ENCODE measurements around the gene DNAAF1.
A peak's percentile ranks its signal among the peaks of the same experiment; 100 is the strongest.

The DNAAF1 gene

DNA sequence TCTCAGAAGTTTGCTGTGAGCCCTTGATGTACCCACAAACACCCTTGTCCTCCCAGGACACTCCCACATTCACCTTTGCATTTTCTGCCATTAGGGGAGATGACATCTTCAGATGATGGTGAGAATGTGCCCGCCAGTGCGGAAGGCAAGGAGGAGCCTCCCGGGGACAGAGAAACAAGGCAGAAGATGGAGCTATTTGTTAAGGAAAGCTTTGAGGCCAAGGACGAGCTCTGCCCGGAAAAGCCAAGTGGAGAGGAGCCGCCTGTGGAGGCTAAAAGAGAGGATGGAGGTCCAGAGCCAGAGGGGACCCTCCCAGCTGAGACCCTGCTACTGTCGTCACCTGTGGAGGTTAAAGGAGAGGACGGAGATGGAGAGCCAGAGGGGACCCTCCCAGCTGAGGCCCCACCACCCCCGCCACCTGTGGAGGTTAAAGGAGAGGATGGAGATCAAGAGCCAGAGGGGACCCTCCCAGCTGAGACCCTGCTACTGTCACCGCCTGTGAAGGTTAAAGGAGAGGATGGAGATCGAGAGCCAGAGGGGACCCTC is 24.7 kb downstream of the DNAAF1 start:
- ChIA-PET POLR2A (no interaction called here), CTCF (interaction anchor here (1.7 kb wide), 1 partner anchor 17 kb away, joined by 7 read pairs; the partner anchor contains the start of gene TAF1C)
- Histone ChIP-seq H3K4me1 (ENCODE audit: control extremely low read depth in 1 of 4, control insufficient read depth in 4 of 4, insufficient read depth in 4 of 4, low read length in 3 of 4) (no peaks in the 10 kb centered on the region), H3K36me3 (ENCODE audit: control insufficient read depth in 4 of 4, insufficient read depth in 4 of 4, low read length in 3 of 4) (no peaks in the 10 kb centered on the region), H3K27ac (ENCODE audit: insufficient read depth in 1 of 2, low read depth in 1 of 2, low read length in 2 of 2, poor library complexity in 1 of 2, severe bottlenecking in 2 of 2) (no peak overlapping the region), H3K4me3 (ENCODE audit: control insufficient read depth in 1 of 7, extremely low read depth in 1 of 7, insufficient read depth in 4 of 7, low read depth in 2 of 7, low read length in 6 of 7) (no peak overlapping the region), H3K27me3 (replicated peaks in 2 of 5; ENCODE audit: control insufficient read depth in 4 of 5, insufficient read depth in 5 of 5, low read length in 4 of 5) (peaks cover 0 to 43% (median 12%) of the 10 kb centered on the region in 5 experiments), H3K9me3 (ENCODE audit: control extremely low read depth in 1 of 5, control insufficient read depth in 4 of 5, insufficient read depth in 2 of 5, low read depth in 1 of 5, low read length in 4 of 5) (no peaks in the 10 kb centered on the region)
- DNase-seq = no peak
- WGBS (ENCODE audit: insufficient coverage) = 93% methylated on average over 11 of the region's 11 CpGs

GRCh38 chr16:84174396-84174795 is 29.3 kb downstream of the DNAAF1 start:
- Histone ChIP-seq H3K36me3 (ENCODE audit: control insufficient read depth in 4 of 4, insufficient read depth in 4 of 4, low read length in 3 of 4) (peaks cover 0 to 20% (median 12%) of the 10 kb centered on the region in 4 experiments), H3K4me1 (ENCODE audit: control extremely low read depth in 1 of 4, control insufficient read depth in 4 of 4, insufficient read depth in 4 of 4, low read length in 3 of 4) (peaks cover 0 to 4% (median 1%) of the 10 kb centered on the region in 4 experiments), H3K4me3 (ENCODE audit: control insufficient read depth in 1 of 7, extremely low read depth in 1 of 7, insufficient read depth in 4 of 7, low read depth in 2 of 7, low read length in 6 of 7) (no peak overlapping the region), H3K27ac (ENCODE audit: insufficient read depth in 1 of 2, low read depth in 1 of 2, low read length in 2 of 2, poor library complexity in 1 of 2, severe bottlenecking in 2 of 2) (no peak overlapping the region), H3K9me3 (ENCODE audit: control extremely low read depth in 1 of 5, control insufficient read depth in 4 of 5, insufficient read depth in 2 of 5, low read depth in 1 of 5, low read length in 4 of 5) (no peaks in the 10 kb centered on the region), H3K27me3 (replicated peaks in 2 of 5; ENCODE audit: control insufficient read depth in 4 of 5, insufficient read depth in 5 of 5, low read length in 4 of 5) (peaks cover 0 to 27% (median 13%) of the 10 kb centered on the region in 5 experiments)
- ChIA-PET POLR2A (no interaction called here), CTCF (interaction anchor here (0.9 to 1.5 kb wide), 3 partner anchors 87 to 108 kb away, joined by 3 read pairs; no protein-coding TSS in a partner anchor)
- 87% methylated on average over 11 of the region's 11 CpGs for WGBS (ENCODE audit: insufficient coverage)
- no peak for DNase-seq

DNA sequence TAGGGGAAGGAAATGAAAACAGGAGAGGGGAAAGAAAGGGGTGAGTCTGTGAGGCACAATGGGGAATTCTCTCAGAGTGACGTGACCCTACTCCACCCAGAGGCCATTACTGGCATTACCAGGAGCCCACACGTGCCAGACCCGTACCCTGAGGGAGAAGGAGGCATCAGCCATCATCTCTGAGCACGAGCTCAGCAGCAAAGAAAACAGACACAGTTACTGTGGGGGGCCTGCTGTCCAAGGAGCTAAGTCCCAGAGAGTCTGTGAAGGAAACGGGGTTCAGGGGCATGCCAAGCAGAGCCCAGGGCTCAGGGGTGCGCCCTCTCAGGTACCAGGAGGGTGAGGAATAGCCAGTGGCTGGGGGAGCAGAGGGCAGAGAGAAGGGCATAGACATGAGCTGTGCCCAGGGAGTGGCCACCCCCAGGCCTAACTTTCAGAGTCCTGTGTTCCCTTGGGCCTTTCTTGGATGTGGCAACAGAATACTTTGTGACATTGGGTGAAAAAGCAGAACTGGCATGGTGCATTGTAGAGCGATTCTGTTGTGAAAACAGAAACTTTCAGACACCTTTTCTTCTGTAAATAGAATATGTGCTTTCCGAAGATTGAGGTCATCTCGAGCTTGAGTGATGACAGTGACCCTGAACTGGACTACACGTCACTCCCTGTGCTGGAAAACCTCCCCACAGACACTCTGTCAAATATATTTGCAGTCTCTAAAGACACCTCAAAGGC is 30.4 kb downstream of the DNAAF1 start:
- H3K9me3 ChIP-seq (ENCODE audit: control extremely low read depth in 1 of 5, control insufficient read depth in 4 of 5, insufficient read depth in 2 of 5, low read depth in 1 of 5, low read length in 4 of 5) = no peaks in the 10 kb centered on the region
- ChIA-PET POLR2A (no interaction called here), CTCF (interaction anchor here (1.3 to 2.0 kb wide), 6 partner anchors 9 to 109 kb away, joined by 3 to 6 read pairs (median 4); no protein-coding TSS in a partner anchor)
- no peak overlapping the region for H3K4me3 ChIP-seq (ENCODE audit: control insufficient read depth in 1 of 7, extremely low read depth in 1 of 7, insufficient read depth in 4 of 7, low read depth in 2 of 7, low read length in 6 of 7)
- peak; percentile 22 to 61 (median 58) for DNase-seq
- H3K27ac ChIP-seq (ENCODE audit: insufficient read depth in 1 of 2, low read depth in 1 of 2, low read length in 2 of 2, poor library complexity in 1 of 2, severe bottlenecking in 2 of 2) = no peak overlapping the region
- 37% methylated on average over 10 of the region's 10 CpGs for WGBS (ENCODE audit: insufficient coverage)
- peaks cover 0 to 20% (median 10%) of the 10 kb centered on the region in 5 experiments for H3K27me3 ChIP-seq (replicated peaks in 2 of 5; ENCODE audit: control insufficient read depth in 4 of 5, insufficient read depth in 5 of 5, low read length in 4 of 5)
- peaks cover 0 to 31% (median 20%) of the 10 kb centered on the region in 4 experiments for H3K36me3 ChIP-seq (ENCODE audit: control insufficient read depth in 4 of 4, insufficient read depth in 4 of 4, low read length in 3 of 4)
- peaks cover 0 to 4% (median 1%) of the 10 kb centered on the region in 4 experiments for H3K4me1 ChIP-seq (ENCODE audit: control extremely low read depth in 1 of 4, control insufficient read depth in 4 of 4, insufficient read depth in 4 of 4, low read length in 3 of 4)

DNA sequence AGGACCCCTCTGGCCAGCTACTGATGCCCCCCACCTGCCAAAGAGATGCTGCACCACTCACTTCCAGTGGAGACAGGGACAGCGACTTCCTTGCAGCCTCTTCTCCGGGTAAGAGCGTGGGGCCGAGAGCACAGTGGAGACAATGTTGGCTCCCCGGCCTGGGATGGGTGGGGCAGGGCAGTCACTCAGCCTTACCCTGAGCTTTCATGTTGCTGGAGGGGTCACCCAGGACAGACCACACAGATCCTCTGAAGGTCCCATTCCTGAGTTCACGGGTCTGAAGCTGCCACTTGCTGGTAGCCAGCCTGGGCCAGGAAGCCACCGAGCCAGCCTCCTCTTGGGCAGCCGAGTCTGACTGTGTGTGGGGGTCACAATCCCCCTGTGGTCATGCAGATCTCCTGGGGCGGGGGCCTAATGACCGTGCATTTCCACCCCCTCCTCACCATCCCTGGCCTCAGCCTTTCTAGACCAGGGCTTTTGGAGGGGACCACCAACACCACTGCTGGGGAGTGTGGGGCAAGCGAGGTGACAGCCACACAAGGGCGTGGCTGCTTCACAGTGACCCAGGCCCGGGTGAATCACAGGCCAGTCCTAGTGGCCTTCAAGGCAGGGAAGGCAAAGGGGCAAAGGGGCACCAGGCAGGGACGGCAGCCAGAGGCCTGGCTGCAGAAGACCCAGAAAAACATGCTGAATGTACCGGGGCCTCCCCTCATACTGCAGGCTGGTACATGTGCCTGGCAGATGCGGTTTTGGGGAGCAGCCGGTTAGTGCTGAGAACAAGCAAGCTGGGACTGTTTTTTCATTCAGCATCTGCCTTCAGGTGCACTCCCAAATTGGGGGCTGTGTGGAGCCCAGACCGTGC is 31.3 kb downstream of the DNAAF1 start:
- CTCF ChIA-PET = interaction anchor here (1.3 to 2.0 kb wide), 5 partner anchors 8 to 92 kb away, joined by 3 to 6 read pairs (median 4); no protein-coding TSS in a partner anchor
- H3K27me3 ChIP-seq (replicated peaks in 2 of 5; ENCODE audit: control insufficient read depth in 4 of 5, insufficient read depth in 5 of 5, low read length in 4 of 5) = peaks cover 0 to 19% (median 10%) of the 10 kb centered on the region in 5 experiments
- peaks cover 0 to 40% (median 26%) of the 10 kb centered on the region in 4 experiments for H3K36me3 ChIP-seq (ENCODE audit: control insufficient read depth in 4 of 4, insufficient read depth in 4 of 4, low read length in 3 of 4)
- peaks cover 0 to 4% (median 1%) of the 10 kb centered on the region in 4 experiments for H3K4me1 ChIP-seq (ENCODE audit: control extremely low read depth in 1 of 4, control insufficient read depth in 4 of 4, insufficient read depth in 4 of 4, low read length in 3 of 4)
- WGBS (ENCODE audit: insufficient coverage) = 95% methylated on average over 17 of the region's 18 CpGs
- DNase-seq = no peak
- no peak overlapping the region for H3K27ac ChIP-seq (ENCODE audit: insufficient read depth in 1 of 2, low read depth in 1 of 2, low read length in 2 of 2, poor library complexity in 1 of 2, severe bottlenecking in 2 of 2)
- no peak overlapping the region for H3K4me3 ChIP-seq (ENCODE audit: control insufficient read depth in 1 of 7, extremely low read depth in 1 of 7, insufficient read depth in 4 of 7, low read depth in 2 of 7, low read length in 6 of 7)
- no peaks in the 10 kb centered on the region for H3K9me3 ChIP-seq (ENCODE audit: control extremely low read depth in 1 of 5, control insufficient read depth in 4 of 5, insufficient read depth in 2 of 5, low read depth in 1 of 5, low read length in 4 of 5)
- POLR2A ChIA-PET = no interaction called here

DNA sequence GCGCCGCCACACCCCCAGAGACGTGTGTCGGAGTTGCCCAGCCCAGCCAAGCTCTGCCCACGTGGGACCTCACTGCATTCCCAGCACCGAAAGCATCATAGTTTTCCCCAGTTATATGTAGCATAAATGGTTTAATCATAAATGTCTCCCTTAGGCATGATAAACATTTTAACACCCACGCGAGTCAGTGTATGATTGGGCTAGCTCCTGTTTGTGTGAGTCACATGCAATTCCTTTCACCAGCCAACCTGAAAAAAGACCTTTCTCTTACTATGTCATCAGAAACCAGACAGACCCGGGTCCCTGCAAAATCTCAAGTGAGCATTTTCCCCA is 32.6 kb downstream of the DNAAF1 start:
- POLR2A ChIA-PET = interaction anchor here (1.0 kb wide), 1 partner anchor 61 kb away, joined by 3 read pairs; the partner anchor contains the start of gene MBTPS1
- H3K27ac ChIP-seq (ENCODE audit: insufficient read depth in 1 of 2, low read depth in 1 of 2, low read length in 2 of 2, poor library complexity in 1 of 2, severe bottlenecking in 2 of 2) = no peak overlapping the region
- DNase-seq = no peak

DNA sequence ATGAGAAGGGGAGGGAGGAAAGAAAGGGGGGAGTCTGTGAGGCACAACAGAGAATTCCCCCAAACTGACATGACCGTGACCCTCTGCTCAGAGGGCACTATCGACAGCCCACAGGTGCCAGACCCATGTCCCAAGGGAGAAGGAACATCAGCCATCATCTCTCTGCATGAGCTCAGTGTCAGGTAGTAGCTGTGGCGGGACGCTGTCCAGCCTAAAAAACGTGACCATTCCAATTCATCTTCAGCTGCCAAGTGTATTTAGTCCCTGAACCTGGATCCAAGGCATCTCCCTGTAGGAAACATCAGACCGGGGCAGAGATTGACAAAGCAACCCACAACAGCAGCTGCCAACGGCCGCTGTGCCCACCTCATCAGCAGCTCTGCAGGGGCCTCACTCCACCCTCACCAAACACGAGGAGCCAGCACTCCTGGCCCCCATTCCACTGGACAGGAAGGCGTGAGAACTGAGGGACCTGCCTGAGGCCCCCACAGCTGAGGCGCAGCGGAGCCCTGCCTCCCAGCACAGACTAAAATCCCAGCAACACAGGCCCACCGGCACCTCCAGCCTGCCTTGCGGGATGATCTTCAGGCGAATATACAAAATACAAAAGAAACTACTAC is 33.1 kb downstream of the DNAAF1 start:
- no peaks in the 10 kb centered on the region for H3K9me3 ChIP-seq (ENCODE audit: control extremely low read depth in 1 of 5, control insufficient read depth in 4 of 5, insufficient read depth in 2 of 5, low read depth in 1 of 5, low read length in 4 of 5)
- H3K36me3 ChIP-seq (ENCODE audit: control insufficient read depth in 4 of 4, insufficient read depth in 4 of 4, low read length in 3 of 4) = peaks cover 4 to 59% (median 42%) of the 10 kb centered on the region in 4 experiments
- peaks cover 0 to 18% (median 10%) of the 10 kb centered on the region in 5 experiments for H3K27me3 ChIP-seq (replicated peaks in 2 of 5; ENCODE audit: control insufficient read depth in 4 of 5, insufficient read depth in 5 of 5, low read length in 4 of 5)
- H3K27ac ChIP-seq (ENCODE audit: insufficient read depth in 1 of 2, low read depth in 1 of 2, low read length in 2 of 2, poor library complexity in 1 of 2, severe bottlenecking in 2 of 2) = no peak overlapping the region
- ChIA-PET CTCF (interaction anchor here (0.6 to 1.8 kb wide), 7 partner anchors 7 to 123 kb away, joined by 3 to 6 read pairs (median 3); no protein-coding TSS in a partner anchor), POLR2A (interaction anchor here (0.6 to 1.0 kb wide), 2 partner anchors 12 to 62 kb away, joined by 3 read pairs; partner anchors contain the start of gene MBTPS1)
- peaks cover 0 to 4% (median 1%) of the 10 kb centered on the region in 4 experiments for H3K4me1 ChIP-seq (ENCODE audit: control extremely low read depth in 1 of 4, control insufficient read depth in 4 of 4, insufficient read depth in 4 of 4, low read length in 3 of 4)
- no peak for DNase-seq
- WGBS (ENCODE audit: insufficient coverage) = 98% methylated on average over 14 of the region's 15 CpGs
- H3K4me3 ChIP-seq (ENCODE audit: control insufficient read depth in 1 of 7, extremely low read depth in 1 of 7, insufficient read depth in 4 of 7, low read depth in 2 of 7, low read length in 6 of 7) = no peak overlapping the region

More for the DNA sequence above, 32.6 kb downstream of the DNAAF1 start:
- H3K9me3 ChIP-seq (ENCODE audit: control extremely low read depth in 1 of 5, control insufficient read depth in 4 of 5, insufficient read depth in 2 of 5, low read depth in 1 of 5, low read length in 4 of 5) = no peaks in the 10 kb centered on the region
- WGBS (ENCODE audit: insufficient coverage) = 90% methylated on average over 4 of the region's 9 CpGs
- CTCF ChIA-PET = interaction anchor here (0.6 to 1.8 kb wide), 4 partner anchors 10 to 122 kb away, joined by 3 to 6 read pairs (median 3); no protein-coding TSS in a partner anchor
- no peak overlapping the region for H3K4me3 ChIP-seq (ENCODE audit: control insufficient read depth in 1 of 7, extremely low read depth in 1 of 7, insufficient read depth in 4 of 7, low read depth in 2 of 7, low read length in 6 of 7)
- peaks cover 0 to 4% (median 1%) of the 10 kb centered on the region in 4 experiments for H3K4me1 ChIP-seq (ENCODE audit: control extremely low read depth in 1 of 4, control insufficient read depth in 4 of 4, insufficient read depth in 4 of 4, low read length in 3 of 4)
- peaks cover 4 to 53% (median 37%) of the 10 kb centered on the region in 4 experiments for H3K36me3 ChIP-seq (ENCODE audit: control insufficient read depth in 4 of 4, insufficient read depth in 4 of 4, low read length in 3 of 4)
- peaks cover 0 to 18% (median 10%) of the 10 kb centered on the region in 5 experiments for H3K27me3 ChIP-seq (replicated peaks in 2 of 5; ENCODE audit: control insufficient read depth in 4 of 5, insufficient read depth in 5 of 5, low read length in 4 of 5)

All from common myeloid progenitor, CD34-positive (primary cell).